GM21576 (cell line): ENCODE results near the gene AP4B1.
"Not testable (repeated sequence)": the region's sequence is repeated elsewhere in the genome, so short reads cannot be mapped to it uniquely, and the experiment has no call there.

Source experiments
- ATAC-seq: cut with Tn5 transposase; IDR thresholded peaks from one replicate; pipeline ENCODE4 v1.9.1; 2021; ENCODE audit warnings: mild to moderate bottlenecking, moderate library complexity; ENCODE audit not compliant: unreplicated experiment

AP4B1 gene

DNA sequence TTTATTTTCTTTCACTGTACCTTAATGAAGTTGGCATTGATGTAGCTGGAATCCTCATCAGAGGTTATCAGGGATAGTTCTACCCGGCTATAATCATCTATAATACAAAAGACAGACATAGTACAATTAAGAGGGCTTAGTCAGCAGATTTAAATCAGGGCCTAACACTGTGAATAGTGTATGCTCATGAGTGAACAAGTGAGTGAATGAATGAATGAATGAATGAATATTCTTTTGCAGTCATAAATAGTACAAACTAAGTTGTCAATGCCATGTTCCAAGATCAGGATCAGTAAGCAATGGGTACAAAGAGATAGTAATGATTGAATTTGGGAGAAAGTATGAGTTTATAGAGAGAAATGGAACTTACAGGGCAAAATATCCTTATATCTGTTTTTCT, 45.6 kb downstream of the AP4B1 start:
- no peak for ATAC-seq

DNA sequence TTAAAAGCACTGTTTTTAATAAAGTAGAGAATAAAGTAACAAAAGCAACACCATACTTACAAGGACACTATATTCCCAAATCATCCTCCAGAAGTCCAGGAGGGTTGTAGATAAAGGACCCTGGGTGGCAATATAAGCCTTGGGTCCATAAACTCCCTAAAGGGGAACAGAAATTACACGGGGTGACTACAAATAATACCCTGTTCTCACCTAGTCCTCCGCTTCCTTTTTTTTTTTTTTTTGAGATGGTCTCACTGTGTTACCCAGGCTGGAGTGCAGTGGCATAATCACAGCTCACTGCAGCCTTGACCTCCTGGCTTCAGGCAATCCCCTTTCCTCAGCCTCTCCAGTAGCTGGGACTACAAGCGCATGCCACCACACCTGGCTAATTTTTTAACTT, 46.2 kb downstream of the AP4B1 start:
- peak; percentile 43 for ATAC-seq

DNA sequence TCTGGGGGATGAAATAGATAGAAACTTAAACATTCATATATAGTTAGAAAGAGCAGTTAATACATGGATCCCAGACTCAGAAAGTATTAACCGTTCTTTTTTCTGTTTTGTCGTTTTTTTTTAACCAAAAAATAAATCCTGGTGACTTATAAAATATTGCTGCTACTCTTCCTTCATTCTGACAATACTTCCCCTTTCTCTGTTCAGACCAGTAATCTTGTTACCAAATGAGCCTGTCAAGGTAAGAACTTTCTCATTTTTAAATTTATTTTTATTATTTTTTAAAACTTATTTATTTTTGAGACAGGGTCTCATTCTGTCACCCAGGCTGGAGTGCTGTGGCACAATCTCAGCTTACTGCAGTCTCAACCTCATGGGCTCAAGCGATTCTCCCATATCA, 46.8 kb downstream of the AP4B1 start:
- no peak for ATAC-seq

DNA sequence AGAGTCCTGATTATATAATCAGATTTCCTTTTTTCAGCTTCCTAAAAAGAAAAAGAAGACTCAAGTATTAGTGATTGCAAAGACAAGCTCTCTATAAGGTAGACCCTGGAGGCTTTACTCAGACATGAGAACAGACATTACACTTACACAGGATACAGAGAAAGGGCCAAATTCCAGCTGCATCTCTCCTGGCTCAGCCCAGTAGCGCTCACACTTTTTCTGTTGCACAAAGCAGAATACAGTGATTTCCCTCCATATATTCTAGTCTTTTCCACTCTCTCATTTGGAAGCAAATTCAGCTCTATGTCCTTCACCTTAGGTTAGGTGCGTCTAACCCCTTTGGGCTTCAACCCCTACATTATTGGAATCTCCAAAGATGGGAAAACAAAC, 48.2 kb downstream of the AP4B1 start:
- no peak for ATAC-seq

DNA sequence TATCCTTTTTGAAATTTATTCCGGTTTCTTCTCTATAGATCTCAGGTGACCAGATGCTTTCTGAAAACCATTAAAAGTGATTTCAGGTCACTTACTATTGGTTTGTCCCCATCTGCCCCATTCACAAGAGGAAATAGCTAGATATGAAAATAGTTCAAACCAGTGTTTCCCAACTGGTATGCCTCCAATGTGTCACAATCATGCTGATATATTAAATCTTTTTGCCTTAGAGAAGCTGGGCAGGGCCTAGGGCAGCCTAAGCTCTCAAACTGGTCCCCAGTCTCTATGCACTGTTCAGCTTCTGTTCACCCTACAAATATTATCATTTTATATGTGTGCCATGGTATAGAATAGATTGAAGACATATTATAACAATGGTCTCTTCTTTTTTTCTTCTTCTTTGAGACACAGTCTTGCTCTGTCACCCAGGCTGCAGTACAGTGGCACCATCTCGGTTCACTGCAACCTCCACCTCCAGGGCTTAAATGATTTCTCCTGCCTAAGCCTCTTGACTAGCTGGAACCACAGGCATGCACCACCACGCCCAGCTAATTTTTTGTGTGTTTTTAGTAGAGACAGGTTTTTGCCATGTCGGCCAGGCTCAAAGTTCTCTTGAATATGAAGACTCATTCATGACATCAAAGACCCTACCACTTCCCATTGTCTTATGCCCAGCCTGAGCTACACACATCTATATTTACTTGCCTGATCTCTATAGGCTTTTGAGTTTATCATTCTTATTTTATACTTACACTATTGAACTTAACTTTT, 48.8 kb downstream of the AP4B1 start:
- no peak for ATAC-seq

DNA sequence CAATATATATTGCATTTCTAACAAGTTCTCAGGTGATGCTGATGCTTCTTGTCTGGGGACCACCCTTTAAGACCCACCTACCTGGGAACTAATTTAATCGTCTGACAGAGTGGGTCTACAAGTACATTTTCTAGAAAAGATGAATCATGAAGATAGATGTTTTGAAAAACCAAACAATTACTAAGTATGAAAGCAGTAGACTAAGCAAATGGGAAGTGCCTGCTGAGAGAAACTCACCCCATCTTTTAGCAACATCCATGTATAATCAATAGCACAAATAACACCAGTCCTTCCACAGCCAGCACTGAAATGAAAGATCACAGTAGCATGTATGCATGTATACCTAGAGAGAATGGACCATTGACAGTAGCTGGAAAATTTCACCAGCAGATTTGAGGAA, 50.4 kb downstream of the AP4B1 start:
- no peak for ATAC-seq

DNA sequence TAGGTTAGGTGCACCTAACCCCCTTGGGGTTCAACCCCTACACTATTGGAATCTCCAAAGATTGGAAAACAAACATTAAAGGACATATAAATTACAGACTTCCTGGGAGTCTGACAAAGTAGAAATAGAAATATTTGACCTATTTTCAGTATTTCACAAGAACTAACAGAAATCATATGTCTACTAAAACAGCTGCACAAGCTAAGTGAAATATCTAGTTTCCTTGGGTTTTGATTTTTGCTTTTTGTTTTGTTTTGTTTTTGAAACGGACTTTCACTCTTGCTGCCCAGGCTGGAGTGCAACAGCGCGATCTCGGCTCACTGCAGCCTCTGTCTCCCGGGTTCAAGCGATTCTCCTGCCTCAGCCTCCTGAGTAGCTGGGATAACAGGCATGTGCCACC, 51.9 kb downstream of the AP4B1 start:
- ATAC-seq = not testable (repeated sequence)

DNA sequence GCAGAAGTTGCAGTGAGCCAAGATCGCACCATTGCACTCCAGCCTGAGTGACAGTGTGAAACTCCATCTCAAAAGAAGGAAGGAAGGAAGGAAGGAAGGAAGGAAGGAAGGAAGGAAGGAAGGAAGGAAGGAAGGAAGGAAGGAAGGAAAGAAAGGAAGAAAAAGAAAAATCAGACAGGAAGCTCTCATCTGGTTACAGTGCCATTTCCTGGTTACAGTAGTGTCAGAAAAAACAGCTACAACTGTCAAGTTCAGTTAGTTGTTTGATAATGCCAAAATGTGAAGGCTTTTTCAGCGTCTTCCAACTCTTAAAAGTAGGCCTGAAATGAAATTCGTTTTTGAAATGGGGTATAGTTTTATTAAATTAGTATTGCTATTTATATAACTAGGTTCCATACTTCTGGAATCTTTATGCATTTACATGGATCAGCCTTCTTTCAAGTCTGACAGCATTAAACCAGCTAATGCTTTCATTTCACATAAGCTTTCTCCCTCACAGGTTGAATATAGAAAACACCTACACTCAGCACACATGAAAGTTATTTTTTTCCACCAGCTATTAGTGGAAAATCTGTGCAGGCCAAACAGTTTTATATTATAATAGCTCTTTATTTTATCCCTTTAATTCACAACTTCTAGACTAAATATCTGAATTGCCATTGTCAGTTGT, 54.3 kb downstream of the AP4B1 start:
- ATAC-seq = no peak

DNA sequence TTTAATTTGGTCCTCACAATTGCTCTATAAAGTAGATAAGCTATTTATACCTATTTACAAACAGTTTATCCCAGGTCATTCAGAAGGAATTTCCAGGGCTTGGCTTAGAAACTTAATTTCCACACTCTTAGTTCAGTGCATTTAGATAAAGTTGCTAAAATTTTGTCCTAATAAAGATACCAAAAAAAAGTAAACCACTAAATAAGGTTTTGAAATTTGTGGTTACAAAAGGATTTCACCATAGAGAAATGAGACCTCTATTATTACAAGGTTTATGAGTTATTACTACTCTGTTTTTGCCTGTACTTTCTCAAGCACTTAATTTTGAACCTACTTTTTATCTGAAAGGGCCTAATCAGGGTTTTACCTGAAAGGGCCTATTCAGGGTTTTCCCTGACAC, 55.5 kb downstream of the AP4B1 start:
- ATAC-seq = no peak

DNA sequence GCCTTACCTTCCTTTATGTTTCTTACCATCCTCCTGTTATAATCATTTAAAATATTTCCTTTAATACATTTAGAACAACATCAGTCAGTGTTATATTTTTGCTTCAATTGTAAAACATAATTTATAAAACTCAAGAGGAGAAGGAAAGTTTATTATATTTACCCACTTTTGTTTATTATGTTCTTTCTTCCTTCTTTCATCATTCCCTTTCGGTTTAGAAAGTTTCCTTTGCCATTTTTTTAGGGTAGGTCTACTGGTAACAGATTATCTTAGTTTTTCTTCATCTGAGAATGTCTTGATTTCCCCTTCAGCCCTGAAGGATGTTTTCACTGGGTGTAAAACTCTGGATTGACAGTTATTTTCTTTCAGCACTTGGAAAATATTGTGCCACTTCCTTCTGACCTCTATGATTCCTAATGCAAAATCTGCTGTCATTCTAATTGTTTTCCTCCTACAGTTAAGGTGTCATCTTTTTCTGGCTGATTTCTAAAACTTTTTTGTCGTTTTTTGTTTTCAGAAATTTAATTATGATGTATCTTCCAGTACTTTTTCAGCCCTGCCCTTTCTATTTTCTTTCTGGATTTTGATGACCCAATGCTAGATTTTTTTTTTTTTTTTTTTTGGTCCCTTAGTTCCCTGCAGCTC, 58.1 kb downstream of the AP4B1 start:
- ATAC-seq = no peak
